ENCODE data around the gene ZNF239. TPM values are rescaled to one million over a fixed set of nuclear protein-coding genes. Genes with fewer than 3 reads are reported as not detected.
A peak's percentile ranks its signal among the peaks of the same experiment; 100 is the strongest.

Gene ZNF239
- total RNA-seq, 2 donors from 2014 or later = 2.8 to 6.5 TPM

DNA sequence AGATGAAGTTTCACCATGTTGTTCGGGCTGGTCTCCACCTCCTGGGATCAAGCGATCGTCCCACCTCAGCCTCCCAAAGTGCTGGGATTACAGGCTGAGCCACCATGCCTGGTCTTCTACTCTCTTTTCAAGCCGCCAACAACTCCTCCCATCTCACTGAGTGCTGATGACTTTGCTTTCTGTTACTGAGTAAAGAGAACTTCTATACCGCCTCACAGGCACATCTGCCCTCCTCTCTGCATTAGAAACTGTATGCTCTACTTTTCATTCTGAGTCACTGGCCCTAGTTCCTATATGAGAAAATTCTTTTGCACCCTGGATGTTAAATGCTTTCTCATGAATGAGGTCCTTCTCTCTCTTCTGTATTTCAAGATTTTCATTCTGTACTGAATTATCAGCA, 2.2 kb upstream of the ZNF239 start:
- Histone ChIP-seq H3K27ac (no peak overlapping the region), H3K27me3 (replicated peaks; ENCODE audit: insufficient read depth) (no peaks in the 10 kb centered on the region), H3K9me3 (no peaks in the 10 kb centered on the region), H3K36me3 (no peaks in the 10 kb centered on the region), H3K4me3 (no peak overlapping the region), H3K4me1 (ENCODE audit: control insufficient read depth in 1 of 2, low read depth in 2 of 2) (peaks cover 3 to 16% of the 10 kb centered on the region in 2 donors)
- TF ChIP-seq CTCF (IDR thresholded peaks at IDR 0.05) = no peak
- DNase-seq (ENCODE audit: low spot score) = no peak
- no peak for ATAC-seq (ENCODE audit: insufficient number of reproducible peaks, low FRiP score, low read depth)

DNA sequence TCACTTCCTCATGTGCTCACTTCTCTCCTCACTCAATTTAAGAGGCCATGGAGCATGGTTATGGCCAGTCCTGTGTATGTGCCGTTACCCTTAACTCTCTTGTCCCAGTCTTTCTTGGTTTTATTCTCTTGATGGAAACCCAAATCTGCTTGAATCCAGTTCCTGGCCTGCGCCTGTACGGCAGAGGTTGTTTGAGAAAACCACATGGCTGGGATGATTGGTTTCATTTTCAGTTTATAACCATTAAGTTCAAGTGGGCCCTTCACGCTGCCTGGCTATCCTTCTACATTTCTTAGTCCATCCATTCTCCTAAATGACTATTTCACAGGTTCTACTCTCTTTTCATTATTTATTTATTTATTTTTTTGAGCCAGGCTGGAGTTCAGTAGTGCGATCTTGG, 1.6 kb upstream of the ZNF239 start:
- Histone ChIP-seq H3K27me3 (replicated peaks; ENCODE audit: insufficient read depth) (no peaks in the 10 kb centered on the region), H3K36me3 (no peaks in the 10 kb centered on the region), H3K27ac (no peak overlapping the region), H3K4me1 (ENCODE audit: control insufficient read depth in 1 of 2, low read depth in 2 of 2) (peaks cover 3 to 16% of the 10 kb centered on the region in 2 donors), H3K4me3 (no peak overlapping the region), H3K9me3 (no peaks in the 10 kb centered on the region)
- ATAC-seq (ENCODE audit: insufficient number of reproducible peaks, low FRiP score, low read depth) (no peak), DNase-seq (ENCODE audit: low spot score) (no peak)
- no peak for TF ChIP-seq CTCF (IDR thresholded peaks at IDR 0.05)

GRCh38 chr10:43574906-43575305, 490 bp upstream of the ZNF239 start:
- no peak for TF ChIP-seq CTCF (IDR thresholded peaks at IDR 0.05)

DNA sequence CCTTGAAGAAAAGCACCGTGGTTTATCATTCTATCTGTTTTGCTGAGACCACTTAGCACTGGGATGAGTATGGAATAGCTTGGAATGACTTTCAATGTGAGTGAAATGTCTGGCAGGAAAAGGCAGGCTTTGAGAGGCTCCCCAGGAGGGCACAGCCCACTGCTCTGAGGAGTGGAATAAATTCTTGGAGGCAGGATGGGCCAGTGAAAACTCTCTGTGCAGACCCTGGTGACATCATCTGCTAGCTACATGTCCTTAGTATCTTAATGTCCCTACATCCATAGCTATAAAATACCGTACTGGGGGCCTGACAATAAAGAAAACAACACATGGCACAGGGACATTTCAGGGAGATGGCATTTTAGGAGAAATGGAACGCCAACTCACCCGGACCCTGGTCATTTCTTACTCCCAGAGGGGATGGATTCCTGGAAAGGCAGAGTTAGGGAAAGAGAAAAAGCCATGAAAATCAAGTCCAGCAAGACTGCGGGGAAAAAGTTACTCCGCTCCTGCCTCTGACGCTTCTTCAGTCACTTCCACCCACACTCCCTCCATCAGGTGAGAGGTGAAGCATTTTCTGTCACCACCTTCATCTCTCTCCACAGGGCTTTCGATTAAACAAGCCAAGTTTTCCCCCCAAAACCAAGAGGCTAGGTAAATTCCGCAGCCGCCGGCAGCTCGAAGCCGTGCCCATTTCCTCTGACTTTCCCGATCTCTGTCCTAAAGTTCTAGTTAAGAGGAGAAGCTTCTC, 991 bp downstream of the ZNF239 start:
- peak overlapping the region; percentile 55 to 61 for H3K27ac ChIP-seq
- TF ChIP-seq CTCF (IDR thresholded peaks at IDR 0.05) = no peak
- no peak for DNase-seq (ENCODE audit: low spot score)

More at GRCh38 chr10:43574906-43575305, 490 bp upstream of the ZNF239 start:
- ATAC-seq (ENCODE audit: insufficient number of reproducible peaks, low FRiP score, low read depth) (no peak), DNase-seq (ENCODE audit: low spot score) (no peak)
- Histone ChIP-seq H3K36me3 (no peaks in the 10 kb centered on the region), H3K9me3 (no peaks in the 10 kb centered on the region), H3K4me3 (peak overlapping the region; percentile 76), H3K4me1 (ENCODE audit: control insufficient read depth in 1 of 2, low read depth in 2 of 2) (peaks cover 3 to 16% of the 10 kb centered on the region in 2 donors), H3K27ac (peak overlapping the region in 1 of 2 donors; percentile 61), H3K27me3 (replicated peaks; ENCODE audit: insufficient read depth) (no peaks in the 10 kb centered on the region)

GRCh38 chr10:43570971-43571370, 3.4 kb downstream of the ZNF239 start:
- H3K27me3 ChIP-seq (replicated peaks; ENCODE audit: insufficient read depth) = no peaks in the 10 kb centered on the region
- H3K4me1 ChIP-seq (ENCODE audit: control insufficient read depth in 1 of 2, low read depth in 2 of 2) = peaks cover 3 to 16% of the 10 kb centered on the region in 2 donors
- no peaks in the 10 kb centered on the region for H3K9me3 ChIP-seq
- H3K27ac ChIP-seq = no peak overlapping the region
- no peaks in the 10 kb centered on the region for H3K36me3 ChIP-seq
- no peak for TF ChIP-seq CTCF (IDR thresholded peaks at IDR 0.05)
- ATAC-seq (ENCODE audit: insufficient number of reproducible peaks, low FRiP score, low read depth) (no peak), DNase-seq (ENCODE audit: low spot score) (no peak)
- H3K4me3 ChIP-seq = no peak overlapping the region

More for the DNA sequence above, 991 bp downstream of the ZNF239 start:
- Histone ChIP-seq H3K9me3 (no peaks in the 10 kb centered on the region), H3K4me1 (ENCODE audit: control insufficient read depth in 1 of 2, low read depth in 2 of 2) (peaks cover 3 to 16% of the 10 kb centered on the region in 2 donors), H3K4me3 (peak overlapping the region; percentile 76), H3K27me3 (replicated peaks; ENCODE audit: insufficient read depth) (no peaks in the 10 kb centered on the region), H3K36me3 (no peaks in the 10 kb centered on the region)
- no peak for ATAC-seq (ENCODE audit: insufficient number of reproducible peaks, low FRiP score, low read depth)
